ENCODE data around the gene CTNND2.

The CTNND2 gene

GRCh38 chr5:11311731-11312130, 592.5 kb downstream of the CTNND2 start:
- DNase-seq (ENCODE audit: low read depth): no peak

- no peak for DNase-seq (ENCODE audit: low read depth)
These were observed 593.0 kb downstream of the CTNND2 start for GRCh38 chr5:11311272-11311671.

- no peak for DNase-seq (ENCODE audit: low read depth)
These were observed 594.1 kb downstream of the CTNND2 start for GRCh38 chr5:11310158-11310557.

GRCh38 chr5:11306365-11306764, 597.9 kb downstream of the CTNND2 start:
- no peak for DNase-seq (ENCODE audit: low read depth)

GRCh38 chr5:11305245-11305644, 599.0 kb downstream of the CTNND2 start:
- DNase-seq (ENCODE audit: low read depth): no peak

- no peak for DNase-seq (ENCODE audit: low read depth)
These were observed 599.6 kb downstream of the CTNND2 start for GRCh38 chr5:11304641-11305040.

- DNase-seq (ENCODE audit: low read depth): no peak
These were observed 601.6 kb downstream of the CTNND2 start for GRCh38 chr5:11302663-11303062.

- no peak for DNase-seq (ENCODE audit: low read depth)
These were observed 603.1 kb downstream of the CTNND2 start for GRCh38 chr5:11301171-11301570.

- DNase-seq (ENCODE audit: low read depth): no peak
These were observed 603.5 kb downstream of the CTNND2 start for GRCh38 chr5:11300736-11301135.

GRCh38 chr5:11298877-11299276, 605.4 kb downstream of the CTNND2 start:
- no peak for DNase-seq (ENCODE audit: low read depth)

GRCh38 chr5:11293523-11293922, 610.7 kb downstream of the CTNND2 start:
- DNase-seq (ENCODE audit: low read depth): no peak

- DNase-seq (ENCODE audit: low read depth): no peak
These were observed 611.4 kb downstream of the CTNND2 start for GRCh38 chr5:11292648-11293356.

GRCh38 chr5:11289733-11290132, 614.5 kb downstream of the CTNND2 start:
- no peak for DNase-seq (ENCODE audit: low read depth)

- no peak for DNase-seq (ENCODE audit: low read depth)
These were observed 615.0 kb downstream of the CTNND2 start for GRCh38 chr5:11289208-11289607.

- DNase-seq (ENCODE audit: low read depth): no peak
These were observed 622.4 kb downstream of the CTNND2 start for GRCh38 chr5:11281842-11282241.

- no peak for DNase-seq (ENCODE audit: low read depth)
These were observed 626.9 kb downstream of the CTNND2 start for GRCh38 chr5:11277323-11277722.

- no peak for DNase-seq (ENCODE audit: low read depth)
These were observed 630.9 kb downstream of the CTNND2 start for GRCh38 chr5:11273180-11273903.

GRCh38 chr5:11269515-11269914, 634.7 kb downstream of the CTNND2 start:
- DNase-seq (ENCODE audit: low read depth): no peak

- DNase-seq (ENCODE audit: low read depth): no peak
These were observed 635.4 kb downstream of the CTNND2 start for GRCh38 chr5:11268891-11269290.

- DNase-seq (ENCODE audit: low read depth): no peak
These were observed 637.9 kb downstream of the CTNND2 start for GRCh38 chr5:11266331-11266730.

- DNase-seq (ENCODE audit: low read depth): no peak
These were observed 643.0 kb downstream of the CTNND2 start for GRCh38 chr5:11261241-11261640.

GRCh38 chr5:11258001-11258400, 646.2 kb downstream of the CTNND2 start:
- no peak for DNase-seq (ENCODE audit: low read depth)

GRCh38 chr5:11252523-11252922, 651.7 kb downstream of the CTNND2 start:
- DNase-seq (ENCODE audit: low read depth): no peak

- no peak for DNase-seq (ENCODE audit: low read depth)
These were observed 652.2 kb downstream of the CTNND2 start for GRCh38 chr5:11252075-11252474.
